HG03280 (cell line): ENCODE data around the gene ASIC4.

Experiments
- ATAC-seq: cut with Tn5 transposase; IDR thresholded peaks from one replicate; pipeline ENCODE4 v1.9.1; 2021; ENCODE audit warnings: mild to moderate bottlenecking, moderate library complexity; ENCODE audit not compliant: unreplicated experiment

Gene ASIC4

DNA sequence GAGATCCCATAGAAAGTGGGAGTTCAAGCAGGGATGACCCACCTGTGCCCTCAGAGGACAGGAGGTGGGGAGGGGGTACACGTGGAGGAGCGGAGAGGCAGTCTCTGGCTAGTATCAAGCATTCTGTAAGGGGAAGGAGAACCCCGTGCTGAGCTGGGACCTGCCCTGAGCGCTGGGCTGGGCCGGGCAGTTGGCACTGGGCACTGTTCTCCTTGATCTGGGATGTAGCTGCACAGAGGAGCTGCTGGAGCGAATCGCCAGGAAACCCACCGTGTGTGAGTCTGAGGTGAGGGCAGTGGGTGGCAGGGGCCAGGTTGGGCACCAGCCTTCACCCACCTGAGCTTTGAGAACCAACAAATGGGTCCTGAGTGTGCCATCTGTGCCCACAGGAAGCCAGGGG, 35.4 kb upstream of the ASIC4 start:
- ATAC-seq, result no peak

DNA sequence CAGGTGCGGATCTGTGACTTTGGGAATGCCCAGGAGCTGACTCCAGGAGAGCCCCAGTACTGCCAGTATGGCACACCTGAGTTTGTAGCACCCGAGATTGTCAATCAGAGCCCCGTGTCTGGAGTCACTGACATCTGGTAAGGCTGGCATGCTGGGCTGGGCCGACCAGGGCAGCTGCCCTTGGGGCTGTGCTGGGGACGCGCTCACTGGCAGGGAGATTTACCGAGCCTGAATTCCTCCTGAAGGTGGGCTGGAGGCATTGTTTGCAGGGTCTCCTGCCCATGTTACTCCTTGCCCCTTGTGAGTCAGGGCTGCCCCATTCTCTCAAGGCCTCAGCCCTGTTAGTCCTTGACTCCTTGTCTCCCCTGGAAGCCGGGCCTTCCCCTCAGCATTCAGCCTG, 34.3 kb upstream of the ASIC4 start:
- no peak for ATAC-seq

DNA sequence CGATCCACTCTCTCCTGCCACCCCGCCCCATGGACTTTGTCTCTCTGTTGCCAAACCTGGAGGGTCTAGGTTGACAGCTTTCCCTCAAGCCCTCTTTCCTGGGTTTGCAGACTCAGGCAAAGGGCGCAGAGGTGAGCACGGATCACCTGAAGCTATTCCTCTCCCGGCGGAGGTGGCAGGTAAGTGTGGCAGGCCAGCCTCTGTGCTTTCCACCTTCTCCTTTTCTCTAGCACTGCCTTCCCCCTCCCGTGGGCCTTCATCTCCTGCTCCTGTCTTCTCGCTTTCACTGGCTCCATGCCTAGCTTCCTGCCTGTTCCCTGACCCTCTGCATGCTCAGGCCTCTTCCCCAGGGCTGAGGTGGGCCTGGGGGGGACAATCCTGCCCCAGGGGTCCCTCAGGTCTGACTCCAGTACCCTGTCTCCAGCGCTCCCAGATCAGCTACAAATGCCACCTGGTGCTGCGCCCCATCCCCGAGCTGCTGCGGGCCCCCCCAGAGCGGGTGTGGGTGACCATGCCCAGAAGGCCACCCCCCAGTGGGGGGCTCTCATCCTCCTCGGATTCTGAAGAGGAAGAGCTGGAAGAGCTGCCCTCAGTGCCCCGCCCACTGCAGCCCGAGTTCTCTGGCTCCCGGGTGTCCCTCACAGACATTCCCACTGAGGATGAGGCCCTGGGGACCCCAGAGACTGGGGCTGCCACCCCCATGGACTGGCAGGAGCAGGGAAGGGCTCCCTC, 31.4 kb upstream of the ASIC4 start:
- ATAC-seq, result no peak

DNA sequence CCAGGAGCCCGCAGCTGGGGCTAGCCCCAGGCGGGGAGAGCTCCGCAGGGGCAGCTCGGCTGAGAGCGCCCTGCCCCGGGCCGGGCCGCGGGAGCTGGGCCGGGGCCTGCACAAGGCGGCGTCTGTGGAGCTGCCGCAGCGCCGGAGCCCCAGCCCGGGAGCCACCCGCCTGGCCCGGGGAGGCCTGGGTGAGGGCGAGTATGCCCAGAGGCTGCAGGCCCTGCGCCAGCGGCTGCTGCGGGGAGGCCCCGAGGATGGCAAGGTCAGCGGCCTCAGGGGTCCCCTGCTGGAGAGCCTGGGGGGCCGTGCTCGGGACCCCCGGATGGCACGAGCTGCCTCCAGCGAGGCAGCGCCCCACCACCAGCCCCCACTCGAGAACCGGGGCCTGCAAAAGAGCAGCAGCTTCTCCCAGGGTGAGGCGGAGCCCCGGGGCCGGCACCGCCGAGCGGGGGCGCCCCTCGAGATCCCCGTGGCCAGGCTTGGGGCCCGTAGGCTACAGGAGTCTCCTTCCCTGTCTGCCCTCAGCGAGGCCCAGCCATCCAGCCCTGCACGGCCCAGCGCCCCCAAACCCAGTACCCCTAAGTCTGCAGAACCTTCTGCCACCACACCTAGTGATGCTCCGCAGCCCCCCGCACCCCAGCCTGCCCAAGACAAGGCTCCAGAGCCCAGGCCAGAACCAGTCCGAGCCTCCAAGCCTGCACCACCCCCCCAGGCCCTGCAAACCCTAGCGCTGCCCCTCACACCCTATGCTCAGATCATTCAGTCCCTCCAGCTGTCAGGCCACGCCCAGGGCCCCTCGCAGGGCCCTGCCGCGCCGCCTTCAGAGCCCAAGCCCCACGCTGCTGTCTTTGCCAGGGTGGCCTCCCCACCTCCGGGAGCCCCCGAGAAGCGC, 30.6 kb upstream of the ASIC4 start:
- no peak for ATAC-seq

DNA sequence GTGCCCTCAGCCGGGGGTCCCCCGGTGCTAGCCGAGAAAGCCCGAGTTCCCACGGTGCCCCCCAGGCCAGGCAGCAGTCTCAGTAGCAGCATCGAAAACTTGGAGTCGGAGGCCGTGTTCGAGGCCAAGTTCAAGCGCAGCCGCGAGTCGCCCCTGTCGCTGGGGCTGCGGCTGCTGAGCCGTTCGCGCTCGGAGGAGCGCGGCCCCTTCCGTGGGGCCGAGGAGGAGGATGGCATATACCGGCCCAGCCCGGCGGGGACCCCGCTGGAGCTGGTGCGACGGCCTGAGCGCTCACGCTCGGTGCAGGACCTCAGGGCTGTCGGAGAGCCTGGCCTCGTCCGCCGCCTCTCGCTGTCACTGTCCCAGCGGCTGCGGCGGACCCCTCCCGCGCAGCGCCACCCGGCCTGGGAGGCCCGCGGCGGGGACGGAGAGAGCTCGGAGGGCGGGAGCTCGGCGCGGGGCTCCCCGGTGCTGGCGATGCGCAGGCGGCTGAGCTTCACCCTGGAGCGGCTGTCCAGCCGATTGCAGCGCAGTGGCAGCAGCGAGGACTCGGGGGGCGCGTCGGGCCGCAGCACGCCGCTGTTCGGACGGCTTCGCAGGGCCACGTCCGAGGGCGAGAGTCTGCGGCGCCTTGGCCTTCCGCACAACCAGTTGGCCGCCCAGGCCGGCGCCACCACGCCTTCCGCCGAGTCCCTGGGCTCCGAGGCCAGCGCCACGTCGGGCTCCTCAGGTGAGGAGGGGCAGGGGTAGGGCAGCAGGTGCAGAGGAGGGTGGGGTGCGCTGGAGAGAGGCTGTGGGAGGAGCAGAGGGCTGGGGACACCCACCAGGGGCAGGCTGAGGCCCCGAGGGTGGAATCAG, 29.7 kb upstream of the ASIC4 start:
- ATAC-seq, result no peak

DNA sequence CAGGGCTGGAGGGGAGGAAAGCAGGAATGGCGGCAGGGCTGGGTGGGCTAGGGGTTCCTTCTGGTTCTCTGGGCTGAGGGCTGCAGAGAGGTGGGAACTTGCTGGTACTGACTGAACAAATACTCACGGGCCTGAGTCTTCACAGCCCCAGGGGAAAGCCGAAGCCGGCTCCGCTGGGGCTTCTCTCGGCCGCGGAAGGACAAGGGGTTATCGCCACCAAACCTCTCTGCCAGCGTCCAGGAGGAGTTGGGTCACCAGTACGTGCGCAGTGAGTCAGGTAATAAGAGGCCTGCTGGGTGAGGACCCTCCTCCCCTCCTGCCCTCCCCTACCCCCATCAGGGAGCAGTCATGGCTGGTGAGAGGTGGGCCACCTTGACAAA, 29.1 kb upstream of the ASIC4 start:
- ATAC-seq, result no peak

DNA sequence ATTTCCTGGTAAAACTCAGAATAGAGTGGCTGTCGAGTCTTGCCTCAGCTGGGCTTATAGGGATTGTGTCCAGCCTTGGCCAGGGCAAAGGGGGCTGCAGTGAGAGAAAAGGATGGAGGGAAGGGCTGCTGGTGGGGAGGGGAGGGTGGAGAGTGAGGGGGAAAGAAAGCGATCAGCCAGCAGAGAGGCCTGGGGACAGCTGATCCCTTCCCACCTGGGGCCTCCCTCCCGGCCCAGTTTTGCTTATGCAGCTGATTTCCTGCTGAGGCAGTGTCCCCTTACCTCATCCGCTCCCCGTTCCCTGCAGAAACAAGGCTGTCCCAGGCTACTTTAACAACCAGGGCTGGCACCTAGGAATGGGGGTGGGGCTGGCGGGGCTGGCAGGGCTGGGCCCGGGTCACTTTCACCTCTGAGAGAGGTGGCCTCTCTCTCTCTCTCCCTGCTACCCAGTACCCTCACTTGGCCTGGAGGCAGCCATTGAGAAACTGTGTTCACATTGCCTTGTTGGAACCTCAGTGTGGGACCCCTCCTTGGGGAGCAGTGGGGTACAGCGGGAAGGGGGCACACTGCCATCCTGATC, 27.8 kb upstream of the ASIC4 start:
- ATAC-seq, result no peak

DNA sequence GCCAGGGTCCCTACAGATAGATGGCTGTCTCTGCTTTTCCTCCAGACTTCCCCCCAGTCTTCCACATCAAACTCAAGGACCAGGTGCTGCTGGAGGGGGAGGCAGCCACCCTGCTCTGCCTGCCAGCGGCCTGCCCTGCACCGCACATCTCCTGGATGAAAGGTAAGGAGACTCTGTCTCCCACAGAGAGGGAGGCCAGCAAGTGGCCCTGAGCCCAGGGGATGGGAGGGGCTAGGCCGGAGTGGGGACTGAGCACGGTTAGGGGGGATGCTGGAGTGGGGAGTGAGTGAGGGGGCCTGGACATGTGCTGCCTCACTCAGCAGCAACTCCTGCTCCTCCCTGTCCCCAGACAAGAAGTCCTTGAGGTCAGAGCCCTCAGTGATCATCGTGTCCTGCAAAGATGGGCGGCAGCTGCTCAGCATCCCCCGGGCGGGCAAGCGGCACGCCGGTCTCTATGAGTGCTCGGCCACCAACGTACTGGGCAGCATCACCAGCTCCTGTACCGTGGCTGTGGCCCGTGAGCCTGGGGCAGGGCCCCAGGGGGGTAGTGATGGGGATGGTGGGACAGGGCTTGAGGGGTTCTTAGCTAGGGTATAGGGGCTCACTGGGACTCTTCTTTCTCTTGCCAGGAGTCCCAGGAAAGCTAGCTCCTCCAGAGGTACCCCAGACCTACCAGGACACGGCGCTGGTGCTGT, 26.0 kb upstream of the ASIC4 start:
- ATAC-seq, result no peak

DNA sequence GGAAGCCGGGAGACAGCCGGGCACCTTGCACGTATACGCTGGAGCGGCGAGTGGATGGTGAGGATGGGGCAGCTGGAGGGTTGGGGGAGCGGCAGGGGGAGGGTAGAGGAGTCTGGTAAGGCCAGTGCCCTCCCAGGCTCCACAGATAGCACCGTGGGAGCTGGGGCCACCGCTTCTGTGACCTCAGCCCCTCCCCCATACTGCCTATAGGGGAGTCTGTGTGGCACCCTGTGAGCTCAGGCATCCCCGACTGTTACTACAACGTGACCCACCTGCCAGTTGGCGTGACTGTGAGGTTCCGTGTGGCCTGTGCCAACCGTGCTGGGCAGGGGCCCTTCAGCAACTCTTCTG, 25.5 kb upstream of the ASIC4 start:
- ATAC-seq, result no peak

DNA sequence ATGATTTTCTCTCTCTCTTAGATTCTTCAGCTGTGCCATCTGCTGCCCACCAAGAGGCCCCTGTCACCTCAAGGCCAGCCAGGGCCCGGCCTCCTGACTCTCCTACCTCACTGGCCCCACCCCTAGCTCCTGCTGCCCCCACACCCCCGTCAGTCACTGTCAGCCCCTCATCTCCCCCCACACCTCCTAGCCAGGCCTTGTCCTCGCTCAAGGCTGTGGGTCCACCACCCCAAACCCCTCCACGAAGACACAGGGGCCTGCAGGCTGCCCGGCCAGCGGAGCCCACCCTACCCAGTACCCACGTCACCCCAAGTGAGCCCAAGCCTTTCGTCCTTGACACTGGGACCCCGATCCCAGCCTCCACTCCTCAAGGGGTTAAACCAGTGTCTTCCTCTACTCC, 25.0 kb upstream of the ASIC4 start:
- ATAC-seq, result no peak

DNA sequence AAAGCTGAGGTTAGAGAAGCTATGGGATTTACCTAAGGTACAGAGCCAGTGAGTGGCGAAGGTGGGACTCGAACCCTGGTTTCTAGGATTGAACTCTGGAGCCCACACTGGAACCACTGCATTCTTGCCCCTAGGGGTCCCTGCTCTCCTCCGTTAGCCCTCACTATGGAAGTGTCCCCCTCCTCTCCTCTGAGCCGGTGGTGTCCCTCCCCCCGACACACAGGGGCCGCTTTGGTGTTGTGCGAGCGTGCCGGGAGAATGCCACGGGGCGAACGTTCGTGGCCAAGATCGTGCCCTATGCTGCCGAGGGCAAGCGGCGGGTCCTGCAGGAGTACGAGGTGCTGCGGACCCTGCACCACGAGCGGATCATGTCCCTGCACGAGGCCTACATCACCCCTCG, 24.1 kb upstream of the ASIC4 start:
- ATAC-seq, result no peak

DNA sequence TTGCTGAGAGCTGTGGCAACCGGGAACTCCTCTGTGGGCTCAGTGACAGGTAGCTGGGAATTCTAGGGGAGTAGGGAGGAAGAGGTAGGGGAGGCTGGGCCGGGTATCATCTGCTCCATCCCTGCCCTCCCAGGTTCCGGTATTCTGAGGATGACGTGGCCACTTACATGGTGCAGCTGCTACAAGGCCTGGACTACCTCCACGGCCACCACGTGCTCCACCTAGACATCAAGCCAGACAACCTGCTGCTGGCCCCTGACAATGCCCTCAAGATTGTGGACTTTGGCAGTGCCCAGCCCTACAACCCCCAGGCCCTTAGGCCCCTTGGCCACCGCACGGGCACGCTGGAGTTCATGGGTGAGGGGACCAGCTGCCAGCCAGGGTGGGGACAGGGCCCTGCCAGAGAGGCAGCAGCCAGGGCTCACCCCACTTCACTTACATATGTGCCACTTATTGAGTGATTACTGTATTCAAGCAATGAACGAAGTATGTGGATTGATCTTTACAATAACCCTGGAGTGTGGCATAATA, 23.6 kb upstream of the ASIC4 start:
- ATAC-seq, result no peak

DNA sequence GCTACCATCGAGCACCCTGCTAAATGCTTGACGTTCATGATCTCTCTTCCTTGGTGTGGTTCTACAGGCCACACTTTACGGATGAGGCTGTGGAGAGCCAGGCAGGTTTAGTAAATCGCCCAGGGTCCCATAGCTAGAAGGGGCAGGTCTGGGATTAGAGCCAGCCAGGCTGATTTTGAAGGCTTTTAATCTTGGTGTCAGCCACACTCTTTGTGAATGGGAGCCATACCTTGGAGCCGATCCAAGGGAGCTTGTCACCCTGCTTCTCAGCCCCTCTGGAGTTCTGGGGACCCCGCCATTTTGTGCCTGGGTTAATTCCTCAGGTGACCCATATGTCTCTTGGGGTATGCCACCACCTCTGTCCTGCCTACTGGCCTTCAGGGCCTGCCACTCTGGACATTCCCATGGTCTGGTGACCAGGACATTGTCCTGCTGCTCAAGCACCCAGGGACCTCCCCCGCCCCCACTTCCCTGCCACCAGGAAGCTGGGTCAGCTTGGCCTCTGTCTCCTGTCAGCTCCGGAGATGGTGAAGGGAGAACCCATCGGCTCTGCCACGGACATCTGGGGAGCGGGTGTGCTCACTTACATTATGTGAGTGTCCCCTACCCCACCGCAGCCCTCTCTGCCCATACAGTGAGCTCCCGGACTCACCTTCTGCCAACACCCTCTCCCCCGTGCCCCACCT, 22.9 kb upstream of the ASIC4 start:
- no peak for ATAC-seq

DNA sequence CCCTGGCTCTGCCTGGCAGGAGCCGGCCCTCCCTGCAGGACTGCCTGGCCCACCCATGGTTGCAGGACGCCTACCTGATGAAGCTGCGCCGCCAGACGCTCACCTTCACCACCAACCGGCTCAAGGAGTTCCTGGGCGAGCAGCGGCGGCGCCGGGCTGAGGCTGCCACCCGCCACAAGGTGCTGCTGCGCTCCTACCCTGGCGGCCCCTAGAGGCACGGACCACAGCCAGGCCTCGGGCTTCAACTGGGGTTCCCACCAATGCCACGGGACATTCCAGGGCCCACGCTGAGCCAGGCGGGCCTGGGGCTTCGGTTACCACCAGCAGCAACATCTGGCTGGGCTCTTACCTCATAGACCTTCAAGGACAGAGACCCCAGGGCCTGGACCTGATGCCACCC, 21.7 kb upstream of the ASIC4 start:
- no peak for ATAC-seq

DNA sequence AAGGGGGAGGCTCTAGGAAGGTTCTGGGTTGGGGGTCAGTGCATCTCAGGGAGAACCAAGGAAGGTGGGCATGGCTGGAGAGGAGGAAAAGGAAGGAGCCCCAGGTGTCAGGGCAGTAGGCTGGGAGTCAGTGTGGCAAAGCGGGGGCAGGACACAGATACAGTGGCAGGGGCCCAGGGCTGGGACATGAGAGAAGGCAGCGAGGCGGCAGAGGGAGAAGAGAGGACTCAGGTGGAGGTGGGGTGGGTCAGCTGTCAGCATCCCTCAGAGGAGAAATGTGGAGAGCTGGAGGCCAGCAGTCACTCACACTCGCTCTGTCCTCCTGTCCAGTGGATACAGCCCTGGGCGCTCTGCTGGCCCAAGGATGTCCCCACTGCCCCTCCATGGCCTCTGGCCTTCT, 21.2 kb upstream of the ASIC4 start:
- no peak for ATAC-seq

DNA sequence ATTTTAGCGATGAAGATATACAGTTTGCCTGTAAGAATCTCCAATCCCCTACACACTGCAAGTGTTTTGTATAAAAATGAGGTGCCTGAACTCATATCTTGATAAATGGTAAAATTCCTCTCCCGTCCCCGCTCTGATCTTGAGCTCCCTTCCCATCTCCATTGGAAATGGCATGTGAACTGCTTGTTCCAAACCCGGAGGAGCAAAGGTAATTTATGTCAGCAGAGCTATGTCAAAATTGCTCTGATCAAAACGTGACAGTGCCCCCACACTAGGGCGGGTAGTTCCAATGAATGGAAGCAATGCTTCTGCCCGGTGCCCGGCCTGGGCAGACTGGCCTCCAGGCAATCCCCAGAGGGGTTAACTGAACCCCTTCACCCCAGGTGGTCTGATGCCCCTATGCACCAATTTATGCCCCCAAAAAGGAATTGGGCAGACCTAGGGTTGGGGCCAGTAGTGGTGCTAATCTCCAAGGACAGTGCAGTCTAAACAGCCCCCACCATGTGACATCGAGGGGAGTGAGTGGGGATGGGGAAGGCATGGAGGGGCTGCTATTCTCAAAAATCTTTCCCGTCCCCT, 19.2 kb upstream of the ASIC4 start:
- ATAC-seq, result no peak

DNA sequence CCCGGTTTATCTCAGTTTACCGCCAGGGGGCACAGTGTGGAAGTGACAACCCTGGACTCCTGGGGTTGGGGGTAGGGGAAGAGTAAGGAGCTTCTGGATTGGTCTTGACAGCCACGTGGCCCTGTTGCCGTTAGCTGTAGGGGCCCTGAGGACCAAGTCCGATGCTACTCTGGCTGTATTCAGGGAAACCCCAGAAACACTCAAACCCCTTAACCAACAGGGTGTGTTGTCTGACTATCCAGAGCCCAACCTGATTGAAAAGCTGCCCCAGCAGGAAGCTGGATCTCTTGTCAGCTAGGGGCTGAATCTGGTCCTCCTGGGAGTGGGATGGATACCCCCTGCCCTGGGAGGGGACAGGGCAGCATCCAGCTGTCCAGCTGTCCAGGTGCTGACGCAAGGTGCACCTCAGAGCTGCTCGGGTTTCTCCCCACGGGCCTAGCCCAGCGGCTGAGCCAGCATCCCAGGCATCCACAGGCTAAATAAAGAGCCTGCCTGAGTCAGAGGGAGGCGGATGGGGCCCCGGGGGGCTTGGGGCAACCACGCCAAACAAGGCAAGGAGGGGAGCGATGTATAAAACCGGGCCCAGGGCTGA, 18.7 kb upstream of the ASIC4 start:
- ATAC-seq, result no peak

DNA sequence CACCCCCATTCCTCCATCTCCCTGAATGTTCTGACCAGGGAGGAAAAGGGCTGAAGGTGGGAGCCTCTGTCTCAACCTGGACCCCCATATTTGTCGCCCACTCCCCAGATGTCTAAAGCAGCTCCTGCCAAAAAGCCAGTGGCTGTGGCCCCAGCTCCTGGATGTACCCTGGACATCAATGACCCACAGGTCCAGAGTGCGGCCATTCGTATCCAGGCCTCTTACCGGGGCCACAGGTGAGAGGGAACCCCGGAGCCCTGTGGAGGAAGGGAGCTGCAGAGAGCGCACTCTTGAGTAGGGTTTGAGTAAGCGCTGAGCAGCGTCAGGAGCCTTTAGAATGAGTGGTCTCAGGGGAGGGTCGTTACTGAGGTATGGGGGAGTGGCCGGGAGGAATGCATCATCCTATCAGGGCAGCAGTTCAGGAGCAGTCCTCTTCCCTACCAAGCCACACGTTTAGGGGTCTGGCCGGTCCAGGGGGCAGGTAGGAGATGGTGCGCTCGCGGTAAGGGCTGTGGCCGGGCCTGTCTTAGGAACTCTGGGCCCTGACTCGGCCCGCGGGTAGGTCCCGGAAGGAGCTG, 17.9 kb upstream of the ASIC4 start:
- no peak for ATAC-seq
